GM18507 (cell line): ENCODE measurements around the gene TCL1B.

ENCODE experiments used
- DNase-seq: peaks from one replicate; pipeline ENCODE4 v3.0.0; 2011; ENCODE audit warnings: low read depth; ENCODE audit not compliant: insufficient read length; ENCODE audit errors: extremely low spot score
- FAIRE-seq: peaks from 2 replicates; lab custom pipeline; 2011; peaks lifted over from hg19 to GRCh38; lab: Jason Lieb, UNC

The TCL1B gene, protein sequence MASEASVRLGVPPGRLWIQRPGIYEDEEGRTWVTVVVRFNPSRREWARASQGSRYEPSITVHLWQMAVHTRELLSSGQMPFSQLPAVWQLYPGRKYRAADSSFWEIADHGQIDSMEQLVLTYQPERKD

DNA sequence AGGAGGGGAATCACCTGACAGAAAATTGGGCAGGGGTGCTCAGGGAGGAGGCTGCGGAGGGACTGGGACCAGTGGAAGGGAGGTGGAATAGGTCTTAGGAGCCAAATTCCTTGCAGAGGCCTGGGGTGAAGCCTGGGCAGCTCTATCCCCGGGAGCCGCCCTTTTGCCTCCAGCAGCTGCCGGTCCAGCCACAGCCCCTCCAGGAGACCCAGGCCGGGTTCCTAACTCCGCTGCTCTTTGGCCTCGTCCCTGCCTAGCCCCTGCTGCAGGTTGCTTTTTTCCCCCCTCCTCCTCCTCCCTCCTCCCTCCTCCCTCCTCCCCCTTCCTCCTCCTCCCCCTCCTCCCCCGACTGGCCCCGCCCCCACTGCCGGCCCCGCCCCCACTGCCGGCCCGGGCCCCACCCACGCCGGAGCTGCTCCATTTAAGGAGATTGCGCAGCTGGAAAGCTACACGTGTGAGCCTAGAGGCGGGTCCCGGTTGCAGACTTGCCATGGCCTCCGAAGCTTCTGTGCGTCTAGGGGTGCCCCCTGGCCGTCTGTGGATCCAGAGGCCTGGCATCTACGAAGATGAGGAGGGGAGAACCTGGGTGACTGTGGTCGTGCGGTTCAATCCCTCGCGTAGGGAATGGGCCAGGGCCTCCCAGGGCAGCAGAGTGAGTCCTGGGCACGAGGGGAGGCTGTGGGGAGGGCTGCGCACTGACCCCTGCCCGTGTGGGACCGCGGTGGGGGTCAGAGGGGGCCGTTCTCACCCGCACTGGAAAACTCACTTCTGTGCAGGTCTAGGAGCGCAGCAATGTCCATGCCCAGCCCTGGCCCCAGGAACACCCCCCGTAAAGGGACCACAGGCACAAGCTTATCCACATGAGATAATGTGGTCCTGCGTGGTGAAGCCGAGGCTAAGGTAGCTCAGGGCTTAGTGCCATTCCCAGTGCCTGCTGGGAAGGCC lies at the start of gene TCL1B:
TCL1B (plus strand) TSS at position 449 of the 945 bp plus-strand sequence; CDS start at position 491, 42 bp downstream.
- DNase-seq (no peak), FAIRE-seq (no peak)

DNA sequence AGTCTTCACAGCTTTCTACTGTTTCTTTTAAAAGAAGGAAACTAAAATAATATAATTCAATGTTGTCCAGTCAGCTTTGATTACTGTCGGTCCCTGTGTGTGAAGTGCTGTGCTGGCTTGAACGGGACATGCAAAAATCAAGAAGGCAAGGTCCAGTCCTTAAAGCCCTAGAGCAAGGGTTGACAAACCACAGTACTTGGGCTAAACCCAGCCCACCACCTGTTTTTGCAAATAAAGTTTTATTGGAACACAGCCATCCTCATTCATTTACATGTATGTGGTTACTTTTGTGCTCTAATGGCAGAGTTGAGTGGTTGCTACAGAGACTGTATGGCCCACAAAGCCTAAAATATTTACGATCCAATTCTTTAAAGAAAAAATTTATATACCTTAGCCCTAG lies 41.2 kb upstream of the TCL1B start:
- DNase-seq (no peak), FAIRE-seq (peak; percentile 5)

DNA sequence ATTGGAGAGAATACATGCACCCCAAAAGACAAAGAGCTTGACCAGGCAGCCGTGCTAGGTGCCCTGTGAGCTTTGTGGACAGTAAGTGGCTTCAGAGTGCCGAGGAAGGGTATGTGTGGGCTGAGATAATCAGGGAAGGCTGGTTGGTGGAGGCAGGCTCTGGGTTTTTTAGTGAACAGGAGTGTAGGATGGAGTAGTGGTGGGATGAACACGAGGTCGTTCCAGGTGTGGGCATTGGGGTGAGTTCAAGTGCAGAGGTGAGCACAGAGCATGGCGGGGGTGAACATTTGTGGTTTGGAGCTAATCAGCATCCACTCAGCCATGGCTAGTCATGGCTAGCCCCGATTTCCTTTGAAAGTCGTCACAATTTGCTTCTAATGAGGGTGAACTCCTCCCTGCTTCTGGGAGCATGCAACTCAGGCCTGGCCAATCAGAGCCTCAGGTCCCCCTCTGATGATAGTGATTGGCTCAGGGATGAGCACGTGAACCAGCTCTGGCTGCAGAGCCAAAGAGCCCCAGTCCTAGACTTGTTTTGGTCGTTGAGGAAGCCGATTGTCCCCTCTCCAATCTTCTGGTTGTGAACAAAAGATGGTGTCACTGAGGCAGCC lies 40.7 kb upstream of the TCL1B start:
- FAIRE-seq (peak; percentile 24), DNase-seq (no peak)

DNA sequence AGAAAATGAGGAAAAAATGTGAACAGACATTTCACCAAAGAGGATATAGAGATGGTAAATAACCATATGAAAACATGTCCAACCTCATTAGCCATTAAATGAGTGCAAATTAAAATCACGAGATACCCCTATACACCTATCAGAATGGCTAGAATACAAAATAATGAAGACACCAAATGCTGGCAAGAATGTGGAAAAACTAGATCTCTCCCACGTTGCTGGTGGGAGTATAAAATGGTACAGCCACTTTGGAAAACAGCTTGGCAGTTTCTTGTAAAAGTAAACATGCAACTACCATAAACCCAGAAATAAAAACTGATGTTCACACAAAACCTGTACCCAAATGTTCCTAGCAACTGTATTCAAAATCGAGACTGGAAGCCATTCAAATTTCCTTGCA lies 38.3 kb upstream of the TCL1B start:
- FAIRE-seq (no peak), DNase-seq (no peak)

DNA sequence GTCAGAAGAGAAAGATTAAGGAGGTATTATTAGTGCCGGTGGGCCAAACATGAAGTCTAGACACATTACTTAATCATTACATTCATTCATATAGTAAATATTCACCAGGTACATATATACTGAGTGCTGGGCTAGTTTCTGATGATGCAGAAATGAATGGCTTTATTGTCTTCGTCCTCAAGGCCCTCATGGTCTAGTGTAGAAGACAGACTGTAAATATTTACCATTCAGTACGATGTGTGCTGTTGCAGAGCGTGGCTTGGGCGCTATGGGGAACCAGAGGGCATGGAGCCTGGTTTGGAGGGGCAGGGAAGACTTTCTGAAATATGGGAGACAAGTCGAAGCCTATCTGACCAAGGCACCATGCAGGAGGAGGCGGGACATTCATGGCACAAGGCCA lies 37.0 kb upstream of the TCL1B start:
- no peak for DNase-seq
- no peak for FAIRE-seq

DNA sequence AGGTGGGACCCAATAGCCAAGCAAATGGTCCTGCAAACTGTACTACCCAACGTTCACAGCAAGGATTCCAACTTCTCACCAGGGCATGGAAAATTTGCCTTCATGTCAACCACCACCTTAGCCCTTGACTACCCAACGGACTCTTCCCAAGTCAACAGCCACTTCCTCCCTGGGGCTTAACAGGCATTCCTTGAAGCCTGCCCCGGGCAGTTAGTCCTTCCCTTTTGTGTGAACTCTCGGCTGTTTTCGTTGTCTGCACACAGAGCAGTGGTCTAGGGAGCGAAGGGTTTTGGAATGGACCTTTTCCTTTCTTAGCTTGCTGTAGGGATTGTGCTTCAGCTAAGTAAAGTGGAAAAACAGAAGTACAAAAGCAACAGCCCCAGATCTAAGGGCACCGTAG lies 35.2 kb upstream of the TCL1B start:
- FAIRE-seq (peak; percentile 26), DNase-seq (no peak)

DNA sequence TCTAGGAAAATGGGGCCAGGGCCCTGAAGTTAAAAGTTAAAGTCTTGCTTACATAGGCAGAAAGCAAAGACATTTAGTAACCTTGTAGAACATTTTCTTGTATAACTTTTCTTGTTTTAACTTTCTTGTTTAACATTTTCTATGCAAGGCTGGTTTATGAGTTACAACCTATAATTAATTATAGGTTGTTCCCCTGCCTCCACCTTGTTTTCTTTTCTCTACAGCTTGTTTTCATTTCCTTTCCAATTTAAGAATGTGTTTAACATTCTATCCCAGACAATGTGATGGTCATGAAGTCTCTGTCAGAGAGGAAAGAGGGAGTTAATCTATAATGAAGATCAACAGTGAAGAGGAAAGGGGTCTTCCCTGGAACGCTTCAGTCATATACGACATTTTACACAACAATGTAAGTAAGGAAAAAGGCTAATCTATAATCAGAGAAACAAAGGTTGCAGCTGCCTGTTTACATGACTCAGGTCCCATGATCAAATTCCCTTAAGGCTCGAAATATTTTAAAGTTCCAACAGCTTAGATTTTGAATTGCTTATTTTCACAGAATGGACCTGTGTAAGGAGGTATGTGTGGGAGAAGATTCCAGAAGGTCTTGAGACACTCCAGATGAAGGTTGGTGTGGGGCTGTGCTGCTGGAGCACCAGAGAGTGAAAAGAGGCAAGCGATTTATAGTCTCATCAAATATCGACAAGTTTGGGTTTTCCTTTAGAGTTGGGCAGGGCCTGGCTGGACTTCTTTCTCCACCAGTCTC lies 34.2 kb upstream of the TCL1B start:
- DNase-seq (no peak), FAIRE-seq (peak; percentile 53)

DNA sequence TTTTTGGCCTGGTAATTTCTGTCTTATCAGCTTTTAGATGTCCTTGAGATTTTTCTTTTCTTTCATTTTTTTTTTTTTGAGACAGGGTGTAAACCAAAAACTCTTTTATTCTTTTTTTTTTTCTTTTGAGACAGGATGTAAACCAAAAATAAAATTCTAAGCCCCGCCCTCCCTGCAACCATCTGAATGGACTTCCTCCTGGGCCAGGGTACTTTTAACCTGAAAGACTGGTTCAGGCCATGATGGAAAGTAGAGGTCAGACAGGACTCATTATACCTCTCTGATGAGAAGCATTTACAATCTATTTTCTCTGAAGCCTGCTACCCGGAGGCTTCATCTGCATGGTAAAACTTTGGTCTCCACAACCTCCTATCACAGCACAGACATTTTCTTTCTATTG lies 33.5 kb upstream of the TCL1B start:
- no peak for DNase-seq
- FAIRE-seq, result peak; percentile 91

DNA sequence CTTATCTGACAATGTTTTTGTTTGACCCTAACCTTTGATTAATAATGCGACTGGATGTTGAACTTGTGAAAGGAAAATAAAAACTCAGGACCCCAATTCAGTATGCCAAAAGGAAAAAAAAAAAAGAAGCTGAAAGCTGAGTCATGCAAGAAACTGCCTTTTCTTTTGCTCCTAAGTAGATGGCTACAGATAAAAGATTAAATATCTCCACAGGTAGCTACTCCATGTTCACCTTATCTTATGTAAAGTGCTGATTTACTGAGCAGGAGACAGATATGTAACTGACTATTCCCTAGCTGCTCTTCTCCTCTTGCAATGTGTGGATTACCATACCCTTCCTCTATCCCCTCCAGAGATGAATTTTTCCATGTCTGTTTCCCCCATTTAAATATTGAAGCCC lies 30.8 kb upstream of the TCL1B start:
- FAIRE-seq, result no peak
- no peak for DNase-seq

DNA sequence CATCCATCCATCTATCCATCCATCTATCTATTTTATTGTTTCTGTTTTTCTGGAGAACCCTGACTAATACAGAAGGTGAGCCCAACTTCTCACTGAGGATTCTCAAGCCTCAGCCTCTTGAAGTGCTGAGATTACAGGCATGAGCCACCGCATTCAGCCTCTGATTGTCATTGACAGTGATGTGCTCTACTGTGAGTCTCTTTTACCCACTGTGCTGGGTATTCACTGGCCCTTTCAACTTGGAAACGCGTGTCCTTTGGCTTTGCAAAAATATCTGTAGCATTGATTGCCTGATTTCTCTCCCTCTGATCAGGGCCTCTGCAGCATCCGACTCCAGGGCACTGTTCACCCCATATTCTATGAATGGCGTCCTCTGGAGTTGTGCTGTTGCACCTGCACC lies 29.6 kb upstream of the TCL1B start:
- FAIRE-seq (no peak), DNase-seq (no peak)

DNA sequence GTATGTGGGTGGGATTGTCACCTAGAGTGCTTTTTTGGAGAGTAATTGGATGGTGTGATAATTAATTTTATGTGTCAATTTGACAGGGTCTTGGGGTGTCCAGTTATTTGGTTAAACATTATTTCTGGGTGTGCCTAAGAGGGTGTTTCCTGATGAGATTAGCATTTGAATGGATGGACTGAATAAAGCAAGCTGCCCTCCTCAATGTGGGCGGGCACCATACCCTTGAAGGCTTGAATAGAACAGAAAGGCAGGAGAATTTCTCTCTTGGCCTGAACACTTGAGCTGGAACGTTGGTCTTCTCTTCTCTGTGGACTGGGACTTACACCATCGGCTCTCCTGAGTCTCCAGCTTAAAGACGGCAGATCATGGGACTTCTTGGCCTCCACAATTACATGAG lies 28.8 kb upstream of the TCL1B start:
- FAIRE-seq (no peak), DNase-seq (no peak)

DNA sequence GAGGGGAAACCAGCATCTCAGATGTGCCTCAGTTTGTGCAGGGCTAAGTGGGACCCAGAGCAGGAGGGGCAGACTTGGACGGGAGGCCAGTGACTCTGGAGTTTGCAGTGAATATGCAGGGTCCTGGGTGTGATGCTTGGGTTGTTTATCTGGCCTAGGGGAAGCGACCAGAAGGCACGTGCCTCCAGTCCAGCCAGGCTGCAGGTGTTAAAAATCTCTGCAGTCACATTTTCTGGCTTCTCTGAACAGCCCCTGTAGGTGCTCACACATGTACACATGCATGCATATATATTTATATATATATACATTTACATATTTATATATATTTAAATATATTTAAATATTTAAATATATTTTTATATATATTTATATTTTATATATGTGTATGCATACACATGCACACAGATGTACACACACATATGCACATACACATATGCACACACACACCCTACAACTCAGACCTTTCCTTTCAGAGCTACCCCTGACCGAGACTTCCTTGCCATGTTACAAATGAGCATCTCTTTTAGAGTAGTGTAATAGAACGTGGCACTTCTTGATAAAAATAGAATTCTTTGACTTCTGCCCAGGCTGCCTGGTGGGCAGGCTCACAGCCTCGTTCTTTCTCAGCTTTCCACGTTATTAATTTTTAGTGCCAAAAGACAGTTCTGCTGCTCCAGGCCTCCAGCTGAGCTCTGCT lies 26.8 kb upstream of the TCL1B start:
- DNase-seq (no peak), FAIRE-seq (no peak)

DNA sequence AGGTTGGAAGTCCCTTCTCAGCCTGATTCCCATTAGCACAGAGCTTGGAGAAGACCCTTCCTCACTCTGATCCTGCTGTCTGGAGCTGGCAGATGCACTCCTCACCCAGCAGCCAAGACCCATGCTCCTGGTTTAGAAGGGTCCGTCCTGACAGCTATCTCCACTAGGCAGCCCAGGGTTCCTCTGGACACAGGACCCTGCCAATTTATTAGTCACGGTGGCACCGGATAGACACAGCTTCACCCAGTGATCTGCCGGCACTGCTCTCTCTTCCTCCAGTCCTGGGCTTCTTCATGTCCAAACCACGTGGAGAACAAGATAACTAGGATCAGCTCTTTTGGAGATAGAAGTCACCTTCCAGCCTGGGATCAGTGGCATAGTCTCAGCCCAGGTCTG lies 26.2 kb upstream of the TCL1B start:
- FAIRE-seq, result no peak
- no peak for DNase-seq

DNA sequence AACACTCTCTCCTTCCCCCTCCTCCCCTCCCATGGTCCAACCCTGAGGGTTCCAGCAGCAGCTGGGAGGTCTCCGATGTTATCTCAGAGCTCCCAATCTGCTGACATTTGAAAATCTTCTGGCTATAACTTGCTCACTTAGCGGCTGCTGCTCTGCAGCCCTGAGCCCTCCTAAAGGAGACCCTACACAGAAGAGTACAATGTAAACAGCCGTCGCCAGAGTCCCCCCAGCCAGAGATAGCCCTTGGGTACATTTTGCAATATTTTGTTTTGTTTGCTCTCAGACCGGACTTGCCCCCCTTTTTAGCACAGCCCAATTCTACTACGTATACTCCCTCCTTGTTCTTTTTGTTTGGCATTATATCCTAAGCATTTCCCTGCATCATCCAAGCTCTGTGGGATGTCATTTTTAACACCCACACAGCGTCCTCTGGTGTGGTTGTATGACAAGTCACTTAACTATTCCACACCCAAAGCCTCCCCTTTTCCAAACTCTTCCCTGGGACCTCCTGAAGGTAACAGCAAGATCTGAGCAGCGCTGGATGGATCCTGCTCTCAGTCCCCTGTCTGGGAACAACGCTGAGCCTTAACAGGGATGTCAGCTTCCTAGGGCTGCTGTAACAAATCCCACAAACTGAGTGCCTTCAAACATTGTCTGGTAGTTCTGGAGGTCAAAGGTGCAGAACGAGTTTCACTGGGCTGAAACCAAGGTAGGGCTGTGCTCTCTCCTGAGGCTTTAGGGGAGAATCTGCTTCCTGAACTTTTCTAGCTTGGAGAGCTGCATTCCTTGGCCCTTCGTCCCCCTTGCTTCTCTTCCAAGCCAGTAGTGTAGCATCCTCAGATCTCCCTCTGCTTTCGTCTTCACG lies 25.3 kb upstream of the TCL1B start:
- DNase-seq, result no peak
- no peak for FAIRE-seq

DNA sequence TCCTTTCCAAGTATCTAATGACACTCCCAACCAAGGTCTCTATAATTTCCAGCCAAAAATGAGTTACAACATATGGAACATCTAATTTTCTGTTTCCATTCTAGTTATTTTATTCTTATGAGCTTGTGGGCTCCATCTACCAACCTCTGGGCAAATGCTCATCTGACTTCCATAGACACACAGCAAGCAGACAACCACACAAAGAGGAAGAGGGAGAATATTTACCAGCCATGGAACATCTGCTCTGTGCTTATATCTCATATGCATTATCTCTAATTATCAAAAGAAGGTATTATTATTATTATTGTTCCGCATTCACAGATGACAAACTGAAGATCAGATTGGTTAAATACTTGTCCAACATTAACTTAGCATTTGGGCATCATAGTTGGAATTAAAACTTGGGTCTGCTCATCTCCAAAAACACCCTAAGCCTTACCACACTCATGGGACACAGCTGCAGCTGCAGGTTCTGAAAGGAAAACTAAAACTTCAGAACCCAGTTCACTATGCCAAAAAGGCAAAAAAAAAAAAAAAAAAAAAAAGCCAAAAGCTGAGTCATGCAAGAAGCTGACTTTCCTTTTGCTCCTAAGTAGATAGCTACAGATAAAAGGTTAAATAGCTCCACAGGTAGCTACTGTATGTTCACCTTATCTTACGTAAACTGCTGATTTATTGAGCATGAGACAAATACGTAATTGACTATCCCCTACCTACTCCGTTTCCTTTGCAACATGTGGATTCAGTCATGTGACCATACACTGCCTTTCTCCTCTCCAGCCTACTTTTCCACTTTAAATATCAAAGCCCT lies 23.6 kb upstream of the TCL1B start:
- no peak for FAIRE-seq
- no peak for DNase-seq

DNA sequence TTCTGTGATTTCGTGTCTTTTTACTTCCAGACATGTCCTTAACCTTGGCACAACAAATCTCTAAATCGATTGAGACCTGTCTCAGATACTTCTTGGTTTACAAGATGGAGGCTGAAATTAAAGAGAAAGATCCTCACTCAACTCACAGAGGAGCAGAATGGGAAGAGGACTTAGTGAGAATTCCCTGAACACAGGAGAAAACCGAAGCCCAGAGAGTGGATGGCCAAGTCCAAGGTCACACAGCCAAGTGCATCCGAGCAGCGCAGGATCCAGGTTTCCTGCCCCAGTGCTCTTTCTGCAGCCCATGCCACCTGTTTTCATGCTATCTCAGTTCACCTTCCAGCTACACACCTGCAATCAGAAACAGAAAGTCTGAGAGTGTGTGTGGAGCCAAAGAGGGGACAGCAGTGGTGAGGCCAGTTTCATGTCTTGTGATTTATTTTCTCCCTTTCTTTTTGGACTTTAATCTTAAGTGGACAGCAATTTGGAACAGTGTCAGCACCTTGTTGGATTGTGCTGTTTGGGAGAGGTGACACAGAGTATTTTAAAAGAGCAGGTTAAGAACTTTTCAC lies 22.9 kb upstream of the TCL1B start:
- FAIRE-seq, result no peak
- no peak for DNase-seq

DNA sequence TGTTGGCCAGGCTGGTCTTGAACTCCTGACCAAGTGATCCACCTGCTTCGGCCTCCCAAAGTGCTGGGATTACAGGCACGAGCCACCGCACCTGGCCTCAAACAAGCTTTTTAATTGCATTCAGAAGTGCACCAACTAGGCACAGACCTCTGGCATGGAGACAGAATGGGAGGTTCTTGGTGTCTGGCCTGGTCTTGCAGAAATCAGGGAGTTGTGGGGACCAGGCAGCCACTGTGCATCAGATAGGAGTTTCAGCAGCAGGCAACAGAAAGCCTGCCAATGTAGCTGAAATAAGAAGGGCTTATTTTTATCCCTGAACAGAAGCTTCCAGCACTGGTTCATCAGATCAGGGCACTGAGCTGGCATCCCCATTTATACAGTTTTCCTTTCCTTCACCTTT lies 22.2 kb upstream of the TCL1B start:
- FAIRE-seq (no peak), DNase-seq (no peak)

DNA sequence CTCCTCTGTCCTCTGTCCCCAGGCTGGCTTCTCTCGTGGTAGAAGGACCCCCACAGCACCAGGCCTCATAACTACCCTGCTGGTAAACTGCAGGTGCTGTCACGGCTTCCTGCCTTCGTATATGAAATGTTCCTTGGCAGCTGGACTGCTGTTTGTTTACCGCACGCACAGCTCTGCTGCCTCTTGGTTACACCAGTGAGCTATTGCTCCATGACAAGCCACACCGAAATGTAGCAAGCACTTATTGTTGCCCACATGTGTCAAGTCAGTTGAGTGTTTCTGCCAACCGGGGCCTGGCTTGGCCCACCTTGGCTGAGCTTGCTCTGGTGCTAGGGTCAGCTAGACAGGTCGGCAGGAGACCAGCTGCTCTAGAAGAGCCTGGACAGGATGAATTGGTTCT lies 21.7 kb upstream of the TCL1B start:
- FAIRE-seq (peak; percentile 75), DNase-seq (no peak)
